ENCODE measurements around the gene IQCE.

- TF ChIP-seq, protein P1, sequence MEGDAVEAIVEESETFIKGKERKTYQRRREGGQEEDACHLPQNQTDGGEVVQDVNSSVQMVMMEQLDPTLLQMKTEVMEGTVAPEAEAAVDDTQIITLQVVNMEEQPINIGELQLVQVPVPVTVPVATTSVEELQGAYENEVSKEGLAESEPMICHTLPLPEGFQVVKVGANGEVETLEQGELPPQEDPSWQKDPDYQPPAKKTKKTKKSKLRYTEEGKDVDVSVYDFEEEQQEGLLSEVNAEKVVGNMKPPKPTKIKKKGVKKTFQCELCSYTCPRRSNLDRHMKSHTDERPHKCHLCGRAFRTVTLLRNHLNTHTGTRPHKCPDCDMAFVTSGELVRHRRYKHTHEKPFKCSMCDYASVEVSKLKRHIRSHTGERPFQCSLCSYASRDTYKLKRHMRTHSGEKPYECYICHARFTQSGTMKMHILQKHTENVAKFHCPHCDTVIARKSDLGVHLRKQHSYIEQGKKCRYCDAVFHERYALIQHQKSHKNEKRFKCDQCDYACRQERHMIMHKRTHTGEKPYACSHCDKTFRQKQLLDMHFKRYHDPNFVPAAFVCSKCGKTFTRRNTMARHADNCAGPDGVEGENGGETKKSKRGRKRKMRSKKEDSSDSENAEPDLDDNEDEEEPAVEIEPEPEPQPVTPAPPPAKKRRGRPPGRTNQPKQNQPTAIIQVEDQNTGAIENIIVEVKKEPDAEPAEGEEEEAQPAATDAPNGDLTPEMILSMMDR (conservative IDR thresholded peaks at IDR 0.05 in 1 of 2, IDR thresholded peaks at IDR 0.05 in 1 of 2; ENCODE audit: low read depth in 1 of 2, low read length in 2 of 2) = no peak
- no peak for TF ChIP-seq EZH2 (IDR thresholded peaks at IDR 0.05; ENCODE audit: low read length, missing control alignments)
These were observed 43.7 kb downstream of the IQCE start for GRCh38 chr7:2602406-2603043.
